Testis (tissue), 2 donors: ENCODE data around the gene GRK1.

Experiments used
- POLR2A ChIP-seq: fragments of 450-650 bp; IDR thresholded peaks from one replicate; pipeline ENCODE4 v1.6.1; 2017; ENCODE audit warnings: antibody characterized with exemption, mild to moderate bottlenecking, moderate library complexity
- TF ChIP-seq, protein P1 (sequence below), 3 experiments: fragments of 450-650 bp in 2 of 3; fragments of 200-600 bp in 1 of 3; sonication (generic) in 1 of 3; IDR thresholded peaks; one replicate each; pipeline ENCODE4 v1.5.1; 2016 to 2019; ENCODE audit warnings: antibody characterized with exemption in 3 of 3, mild to moderate bottlenecking in 2 of 3, moderate library complexity in 1 of 3

DNA sequence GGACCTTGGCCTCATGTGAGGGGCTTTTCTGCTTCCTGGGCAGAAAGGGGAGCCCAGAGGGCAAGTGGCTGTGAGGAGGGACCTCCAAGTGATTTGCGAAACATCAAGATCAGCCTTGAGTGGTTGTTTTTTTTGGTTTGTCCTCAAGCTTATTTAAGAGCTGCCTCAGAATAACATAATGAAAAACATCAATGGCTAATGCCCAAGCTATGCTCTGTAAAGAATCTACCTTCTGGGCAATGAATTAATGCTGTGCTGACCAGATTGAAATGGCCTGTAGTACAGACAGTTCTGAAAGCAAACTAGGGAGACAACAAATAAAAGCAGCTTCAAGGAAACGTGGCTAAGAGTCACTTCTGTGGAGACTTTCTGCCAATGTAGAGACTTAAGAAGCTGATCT is 100.3 kb downstream of the GRK1 start:
- TF ChIP-seq, protein P1, sequence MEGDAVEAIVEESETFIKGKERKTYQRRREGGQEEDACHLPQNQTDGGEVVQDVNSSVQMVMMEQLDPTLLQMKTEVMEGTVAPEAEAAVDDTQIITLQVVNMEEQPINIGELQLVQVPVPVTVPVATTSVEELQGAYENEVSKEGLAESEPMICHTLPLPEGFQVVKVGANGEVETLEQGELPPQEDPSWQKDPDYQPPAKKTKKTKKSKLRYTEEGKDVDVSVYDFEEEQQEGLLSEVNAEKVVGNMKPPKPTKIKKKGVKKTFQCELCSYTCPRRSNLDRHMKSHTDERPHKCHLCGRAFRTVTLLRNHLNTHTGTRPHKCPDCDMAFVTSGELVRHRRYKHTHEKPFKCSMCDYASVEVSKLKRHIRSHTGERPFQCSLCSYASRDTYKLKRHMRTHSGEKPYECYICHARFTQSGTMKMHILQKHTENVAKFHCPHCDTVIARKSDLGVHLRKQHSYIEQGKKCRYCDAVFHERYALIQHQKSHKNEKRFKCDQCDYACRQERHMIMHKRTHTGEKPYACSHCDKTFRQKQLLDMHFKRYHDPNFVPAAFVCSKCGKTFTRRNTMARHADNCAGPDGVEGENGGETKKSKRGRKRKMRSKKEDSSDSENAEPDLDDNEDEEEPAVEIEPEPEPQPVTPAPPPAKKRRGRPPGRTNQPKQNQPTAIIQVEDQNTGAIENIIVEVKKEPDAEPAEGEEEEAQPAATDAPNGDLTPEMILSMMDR (IDR thresholded peaks at IDR 0.05), result no peak
- TF ChIP-seq POLR2A, result no peak
